HG03571 (cell line): Measurements from ENCODE around the gene FGFRL1.
"Not testable (repeated sequence)": the region's sequence is repeated elsewhere in the genome, so short reads cannot be mapped to it uniquely, and the experiment has no call there.

Experiments
- ATAC-seq: cut with Tn5 transposase; IDR thresholded peaks from one replicate; pipeline ENCODE4 v1.9.1; 2021; ENCODE audit not compliant: unreplicated experiment

The FGFRL1 gene

GRCh38 chr4:1036976-1037810 lies 25.8 kb downstream of the FGFRL1 start:
- no peak for ATAC-seq

GRCh38 chr4:1038948-1039492 lies 27.6 kb downstream of the FGFRL1 start:
- no peak for ATAC-seq

- ATAC-seq: no peak
These were observed 28.3 kb downstream of the FGFRL1 start for GRCh38 chr4:1039493-1040343.

GRCh38 chr4:1040344-1041146 lies 29.1 kb downstream of the FGFRL1 start:
- no peak for ATAC-seq

GRCh38 chr4:1041147-1041935 lies 29.9 kb downstream of the FGFRL1 start:
- ATAC-seq: no peak

GRCh38 chr4:1041936-1042330 lies 30.5 kb downstream of the FGFRL1 start:
- ATAC-seq: no peak

GRCh38 chr4:1042352-1043055 lies 31.1 kb downstream of the FGFRL1 start:
- no peak for ATAC-seq

GRCh38 chr4:1043162-1043561 lies 31.7 kb downstream of the FGFRL1 start:
- no peak for ATAC-seq

GRCh38 chr4:1043651-1044468 lies 32.4 kb downstream of the FGFRL1 start:
- no peak for ATAC-seq

- ATAC-seq: no peak
These were observed 33.2 kb downstream of the FGFRL1 start for GRCh38 chr4:1044469-1045192.

GRCh38 chr4:1045193-1045594 lies 33.8 kb downstream of the FGFRL1 start:
- no peak for ATAC-seq

- no peak for ATAC-seq
These were observed 34.3 kb downstream of the FGFRL1 start for GRCh38 chr4:1045595-1046201.

- ATAC-seq: not testable (repeated sequence)
These were observed 35.2 kb downstream of the FGFRL1 start for GRCh38 chr4:1046581-1047011.

- ATAC-seq: no peak
These were observed 35.9 kb downstream of the FGFRL1 start for GRCh38 chr4:1047106-1047975.

- ATAC-seq: no peak
These were observed 36.7 kb downstream of the FGFRL1 start for GRCh38 chr4:1047976-1048772.
